ENCODE data around the gene CTDSP1.

The CTDSP1 gene

DNA sequence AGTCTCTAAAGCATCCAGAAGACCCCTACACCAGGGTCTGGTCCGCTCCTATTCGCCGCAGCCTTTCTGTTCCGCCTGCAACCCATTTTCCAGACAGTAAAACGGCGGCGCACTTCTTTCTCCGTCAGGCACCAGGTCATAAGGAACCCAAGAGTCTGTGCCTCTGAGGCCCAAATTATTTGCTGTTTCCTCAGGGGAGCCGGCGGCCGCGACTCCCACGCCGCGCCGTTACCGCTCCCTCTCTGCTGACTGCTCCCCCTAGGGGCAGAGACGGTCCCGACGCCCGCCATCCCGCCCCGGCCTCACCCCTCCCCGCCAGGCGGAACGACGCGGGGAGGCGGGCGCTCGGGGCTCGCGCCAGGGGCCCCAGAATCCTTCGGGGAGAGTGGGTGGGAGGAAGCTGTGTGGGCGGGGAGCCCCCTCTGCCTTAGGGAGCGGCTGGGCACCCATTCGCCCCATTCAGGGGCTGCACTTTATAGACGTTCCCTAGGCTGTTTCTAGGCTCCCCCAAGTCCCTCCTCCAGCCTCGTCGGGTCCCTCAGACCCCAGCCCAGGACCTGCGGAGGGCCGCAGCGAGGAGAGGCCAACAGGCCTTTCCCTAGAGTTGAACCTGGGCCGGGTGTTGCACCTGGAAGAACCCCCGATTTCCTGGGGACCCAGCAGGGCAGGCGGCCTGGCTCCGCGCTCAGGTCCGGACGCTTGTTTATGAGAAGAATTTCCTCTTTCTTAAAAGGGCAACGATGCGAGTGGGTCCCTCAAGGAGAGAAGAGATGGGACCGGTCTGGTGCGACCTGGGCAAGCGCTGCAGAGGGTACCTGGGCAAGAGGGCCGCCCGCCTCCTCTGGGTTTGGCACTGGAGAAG, 3.6 kb upstream of the CTDSP1 start:
- Histone ChIP-seq H3K4me3 (ENCODE audit: low read depth, low read length) (peak overlapping the region; percentile 90), H3K4me1 (ENCODE audit: control insufficient read depth, insufficient read depth, low read length) (peaks cover 4% of the 10 kb centered on the region), H3K9me3 (ENCODE audit: control insufficient read depth, insufficient read depth, low read length) (no peaks in the 10 kb centered on the region), H3K9ac (ENCODE audit: low read depth, low read length) (peak overlapping the region; percentile 85), H3K27me3 (ENCODE audit: control insufficient read depth, insufficient read depth, low read length) (peaks cover 40% of the 10 kb centered on the region), H3K36me3 (ENCODE audit: control insufficient read depth, insufficient read depth, low read length) (no peaks in the 10 kb centered on the region)

DNA sequence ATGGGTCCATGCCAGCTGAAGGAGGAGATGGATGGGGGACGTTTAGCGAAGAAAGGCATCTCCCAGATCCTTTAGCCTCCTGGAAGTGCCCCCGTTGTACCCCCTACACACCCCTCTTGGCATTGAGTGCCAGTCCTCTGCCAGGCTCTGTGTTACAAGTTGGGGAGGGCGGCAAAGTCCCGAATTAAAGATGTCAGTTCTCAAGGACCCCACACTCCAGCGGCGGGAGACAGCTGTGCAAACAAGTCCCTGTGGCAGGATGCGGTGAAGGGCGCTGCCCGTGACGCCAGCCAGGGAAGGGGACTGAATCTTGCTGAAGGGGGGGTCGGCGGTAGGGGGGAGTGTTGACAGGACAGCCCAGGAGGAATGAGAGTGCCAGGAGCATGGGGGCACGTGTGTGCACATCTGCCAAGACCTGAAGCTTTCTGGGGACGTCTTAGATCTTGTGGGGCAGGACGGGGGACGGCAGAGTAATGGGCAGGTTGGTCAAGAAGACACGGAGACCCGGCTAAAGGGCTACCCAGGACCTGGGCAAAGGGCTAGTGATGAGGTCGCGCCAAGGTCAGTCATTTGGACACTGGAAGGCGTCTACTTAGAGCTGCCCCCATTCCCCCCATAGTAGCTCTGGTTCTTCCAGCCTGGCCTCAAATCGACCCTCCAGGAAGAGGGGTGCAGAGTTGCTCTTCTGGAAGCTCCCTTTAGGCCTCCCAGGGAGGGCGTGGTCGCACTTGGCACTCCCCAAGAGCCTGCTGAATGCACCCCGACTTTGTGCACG, 2.8 kb upstream of the CTDSP1 start:
- peaks cover 4% of the 10 kb centered on the region for H3K4me1 ChIP-seq (ENCODE audit: control insufficient read depth, insufficient read depth, low read length)

GRCh38 chr2:218397463-218397819, 2.2 kb upstream of the CTDSP1 start:
- no peak overlapping the region for H3K9ac ChIP-seq (ENCODE audit: low read depth, low read length)

More for the DNA sequence above, 2.8 kb upstream of the CTDSP1 start:
- H3K36me3 ChIP-seq (ENCODE audit: control insufficient read depth, insufficient read depth, low read length), result no peaks in the 10 kb centered on the region
- no peak overlapping the region for H3K9ac ChIP-seq (ENCODE audit: low read depth, low read length)
- peak overlapping the region; percentile 90 for H3K4me3 ChIP-seq (ENCODE audit: low read depth, low read length)
- H3K27me3 ChIP-seq (ENCODE audit: control insufficient read depth, insufficient read depth, low read length), result peaks cover 40% of the 10 kb centered on the region
- no peaks in the 10 kb centered on the region for H3K9me3 ChIP-seq (ENCODE audit: control insufficient read depth, insufficient read depth, low read length)

GRCh38 chr2:218397820-218398436, 1.7 kb upstream of the CTDSP1 start:
- peaks cover 4% of the 10 kb centered on the region for H3K4me1 ChIP-seq (ENCODE audit: control insufficient read depth, insufficient read depth, low read length)
- H3K4me3 ChIP-seq (ENCODE audit: low read depth, low read length), result peak overlapping the region; percentile 90

More at GRCh38 chr2:218397463-218397819, 2.2 kb upstream of the CTDSP1 start:
- peaks cover 4% of the 10 kb centered on the region for H3K4me1 ChIP-seq (ENCODE audit: control insufficient read depth, insufficient read depth, low read length)
- no peaks in the 10 kb centered on the region for H3K36me3 ChIP-seq (ENCODE audit: control insufficient read depth, insufficient read depth, low read length)
- H3K27me3 ChIP-seq (ENCODE audit: control insufficient read depth, insufficient read depth, low read length), result peaks cover 40% of the 10 kb centered on the region
- peak overlapping the region; percentile 90 for H3K4me3 ChIP-seq (ENCODE audit: low read depth, low read length)
- H3K9me3 ChIP-seq (ENCODE audit: control insufficient read depth, insufficient read depth, low read length), result no peaks in the 10 kb centered on the region

DNA sequence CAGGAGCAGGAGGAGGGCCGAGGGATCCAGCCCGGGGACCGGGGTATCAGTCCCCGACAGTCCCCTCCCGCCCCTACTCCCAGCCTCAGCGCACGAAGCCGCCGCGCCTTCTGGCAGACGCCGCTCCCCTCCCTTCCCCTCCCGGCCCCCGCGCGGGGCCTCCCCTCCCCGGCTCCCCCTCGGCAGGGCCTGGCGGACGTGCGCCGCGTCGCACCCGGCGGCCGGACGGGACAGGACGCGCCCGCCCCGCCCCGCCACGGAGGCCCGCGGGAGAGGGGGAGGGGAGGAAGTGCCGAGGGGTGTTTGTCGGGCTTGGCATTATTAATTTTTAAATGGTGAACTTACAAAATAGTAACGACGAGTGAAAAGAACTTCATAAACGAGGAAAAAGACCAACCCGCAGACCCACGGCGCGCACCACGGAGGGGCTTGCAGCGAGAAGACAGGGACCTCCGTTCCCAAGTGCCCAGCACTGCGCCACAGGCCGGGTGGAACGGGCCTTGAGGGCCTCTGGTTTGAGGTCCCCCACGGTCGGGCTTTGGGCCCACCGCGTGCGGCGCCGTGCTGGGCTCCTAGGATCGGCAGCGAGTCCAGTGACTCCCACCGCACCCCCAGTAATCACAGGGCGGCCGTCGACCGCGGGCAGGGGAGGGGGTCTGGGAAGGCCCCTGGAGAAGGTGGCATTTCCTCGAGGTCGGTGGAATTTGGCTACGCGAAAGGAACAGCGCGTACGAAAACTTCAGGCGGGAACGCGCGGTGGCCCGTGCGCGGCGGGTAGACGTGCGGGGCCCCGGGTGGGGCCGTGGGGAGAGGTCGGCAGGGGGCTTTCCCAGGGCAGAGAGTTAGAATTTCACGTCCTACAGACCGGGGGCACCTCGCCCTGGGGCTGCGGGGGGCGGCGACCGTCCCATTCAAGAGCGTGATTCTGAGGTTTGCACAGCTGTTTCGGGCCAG, 954 bp upstream of the CTDSP1 start:
- peaks cover 40% of the 10 kb centered on the region for H3K27me3 ChIP-seq (ENCODE audit: control insufficient read depth, insufficient read depth, low read length)
- no peaks in the 10 kb centered on the region for H3K9me3 ChIP-seq (ENCODE audit: control insufficient read depth, insufficient read depth, low read length)
- peak overlapping the region; percentile 90 for H3K4me3 ChIP-seq (ENCODE audit: low read depth, low read length)
- peaks cover 4% of the 10 kb centered on the region for H3K4me1 ChIP-seq (ENCODE audit: control insufficient read depth, insufficient read depth, low read length)
- no peaks in the 10 kb centered on the region for H3K36me3 ChIP-seq (ENCODE audit: control insufficient read depth, insufficient read depth, low read length)
- peak overlapping the region; percentile 54 for H3K9ac ChIP-seq (ENCODE audit: low read depth, low read length)

More at GRCh38 chr2:218397820-218398436, 1.7 kb upstream of the CTDSP1 start:
- H3K36me3 ChIP-seq (ENCODE audit: control insufficient read depth, insufficient read depth, low read length), result no peaks in the 10 kb centered on the region
- no peak overlapping the region for H3K9ac ChIP-seq (ENCODE audit: low read depth, low read length)
- H3K27me3 ChIP-seq (ENCODE audit: control insufficient read depth, insufficient read depth, low read length), result peaks cover 40% of the 10 kb centered on the region
- H3K9me3 ChIP-seq (ENCODE audit: control insufficient read depth, insufficient read depth, low read length), result no peaks in the 10 kb centered on the region

GRCh38 chr2:218400167-218400929, 680 bp downstream of the CTDSP1 start:
- H3K36me3 ChIP-seq (ENCODE audit: control insufficient read depth, insufficient read depth, low read length), result peaks cover 6% of the 10 kb centered on the region
- H3K27me3 ChIP-seq (ENCODE audit: control insufficient read depth, insufficient read depth, low read length), result peaks cover 28% of the 10 kb centered on the region
- H3K9me3 ChIP-seq (ENCODE audit: control insufficient read depth, insufficient read depth, low read length), result no peaks in the 10 kb centered on the region
- no peak overlapping the region for H3K9ac ChIP-seq (ENCODE audit: low read depth, low read length)
- peaks cover 4% of the 10 kb centered on the region for H3K4me1 ChIP-seq (ENCODE audit: control insufficient read depth, insufficient read depth, low read length)
- peak overlapping the region; percentile 63 for H3K4me3 ChIP-seq (ENCODE audit: low read depth, low read length)

GRCh38 chr2:218400930-218401881, 1.5 kb downstream of the CTDSP1 start:
- Histone ChIP-seq H3K9me3 (ENCODE audit: control insufficient read depth, insufficient read depth, low read length) (no peaks in the 10 kb centered on the region), H3K27me3 (ENCODE audit: control insufficient read depth, insufficient read depth, low read length) (peaks cover 28% of the 10 kb centered on the region), H3K36me3 (ENCODE audit: control insufficient read depth, insufficient read depth, low read length) (peaks cover 6% of the 10 kb centered on the region), H3K4me3 (ENCODE audit: low read depth, low read length) (peak overlapping the region; percentile 63), H3K9ac (ENCODE audit: low read depth, low read length) (no peak overlapping the region), H3K4me1 (ENCODE audit: control insufficient read depth, insufficient read depth, low read length) (peaks cover 4% of the 10 kb centered on the region)

DNA sequence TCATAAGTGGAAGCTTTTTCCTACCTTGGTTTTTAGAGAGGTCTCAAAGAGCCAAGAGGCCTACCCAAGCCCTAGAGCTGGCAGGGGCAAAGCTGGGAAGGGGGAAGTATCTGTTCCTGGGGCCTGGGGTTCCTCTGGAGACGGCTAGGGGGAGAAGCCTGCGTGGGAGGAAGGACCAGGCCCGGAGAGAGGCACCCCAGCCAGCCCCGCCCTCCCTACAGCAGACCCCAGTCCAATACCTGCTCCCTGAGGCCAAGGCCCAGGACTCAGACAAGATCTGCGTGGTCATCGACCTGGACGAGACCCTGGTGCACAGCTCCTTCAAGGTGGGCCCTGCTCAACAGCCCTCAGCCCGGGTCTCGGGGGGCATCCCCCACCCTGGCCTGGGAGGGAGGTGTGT, 2.2 kb downstream of the CTDSP1 start:
- Histone ChIP-seq H3K9me3 (ENCODE audit: control insufficient read depth, insufficient read depth, low read length) (no peaks in the 10 kb centered on the region), H3K4me3 (ENCODE audit: low read depth, low read length) (no peak overlapping the region), H3K36me3 (ENCODE audit: control insufficient read depth, insufficient read depth, low read length) (peaks cover 6% of the 10 kb centered on the region)

GRCh38 chr2:218402491-218402901, 2.8 kb downstream of the CTDSP1 start:
- Histone ChIP-seq H3K36me3 (ENCODE audit: control insufficient read depth, insufficient read depth, low read length) (peaks cover 6% of the 10 kb centered on the region), H3K4me1 (ENCODE audit: control insufficient read depth, insufficient read depth, low read length) (peaks cover 11% of the 10 kb centered on the region), H3K4me3 (ENCODE audit: low read depth, low read length) (no peak overlapping the region), H3K27me3 (ENCODE audit: control insufficient read depth, insufficient read depth, low read length) (peaks cover 16% of the 10 kb centered on the region), H3K9ac (ENCODE audit: low read depth, low read length) (no peak overlapping the region), H3K9me3 (ENCODE audit: control insufficient read depth, insufficient read depth, low read length) (no peaks in the 10 kb centered on the region)

More for the DNA sequence above, 2.2 kb downstream of the CTDSP1 start:
- Histone ChIP-seq H3K27me3 (ENCODE audit: control insufficient read depth, insufficient read depth, low read length) (peaks cover 22% of the 10 kb centered on the region), H3K4me1 (ENCODE audit: control insufficient read depth, insufficient read depth, low read length) (peaks cover 4% of the 10 kb centered on the region), H3K9ac (ENCODE audit: low read depth, low read length) (no peak overlapping the region)

All from iPS-15b (cell line).